Measurements from ENCODE around the gene SMTNL1. TPM values are rescaled to one million over a fixed set of nuclear protein-coding genes. Genes with fewer than 3 reads are reported as not detected.
A peak's percentile ranks its signal among the peaks of the same experiment; 100 is the strongest.

Gene SMTNL1
- total and polyA plus RNA-seq, 9 of the 15 experiments (the other 6 are each of a cell fraction or from before 2014, with no cell fraction given), result not detected

- TF ChIP-seq THAP7 (CRISPR knock-in tag; IDR thresholded peaks at IDR 0.05), result no peak
- 0 out of 2 replicates have a peak, but pooled peaks have one; percentile 14 for TF ChIP-seq USF1 (CRISPR knock-in tag; IDR thresholded peaks at IDR 0.05)
- no peak for TF ChIP-seq HMG20B (CRISPR knock-in tag; IDR thresholded peaks at IDR 0.05)
- TF ChIP-seq HMBOX1 (IDR thresholded peaks at IDR 0.05), result no peak
- peak; percentile 70 for TF ChIP-seq VEZF1 (CRISPR knock-in tag; IDR thresholded peaks at IDR 0.05)
- peak; percentile 87 for TF ChIP-seq NFIC (IDR thresholded peaks at IDR 0.05)
- peak; percentile 68 for TF ChIP-seq NFYB (IDR thresholded peaks at IDR 0.05; ENCODE audit: extremely low read depth, insufficient read length)
- no peak for TF ChIP-seq RHOXF2B (CRISPR knock-in tag; conservative IDR thresholded peaks at IDR 0.05)
- no peak for TF ChIP-seq NFE2L1 (tag; IDR thresholded peaks at IDR 0.05; ENCODE audit: borderline replicate concordance, low read depth)
- no peak for TF ChIP-seq ZNF592 (IDR thresholded peaks at IDR 0.05)
- TF ChIP-seq POLR2H (tag; IDR thresholded peaks at IDR 0.05; ENCODE audit: low read depth), result no peak
- no peak for TF ChIP-seq ZNF79 (CRISPR knock-in tag; IDR thresholded peaks at IDR 0.05; ENCODE audit: low read depth)
- TF ChIP-seq MXD1 (CRISPR knock-in tag; IDR thresholded peaks at IDR 0.05; ENCODE audit: borderline replicate concordance, poor library complexity, severe bottlenecking), result no peak
- no peak for TF ChIP-seq ZNF143 (CRISPR knock-in tag; IDR thresholded peaks at IDR 0.05)
- TF ChIP-seq NCOA6 (IDR thresholded peaks at IDR 0.05), result no peak
- TF ChIP-seq LARP7 (IDR thresholded peaks at IDR 0.05), result no peak
- peak in 1 of 2 experiments; percentile 90; a peak in 2 of 4 replicates for TF ChIP-seq SRF (CRISPR knock-in tag; IDR thresholded peaks at IDR 0.05)
- TF ChIP-seq HDAC2 (IDR thresholded peaks at IDR 0.05), result 0 out of 2 replicates have a peak, but pooled peaks have one; percentile 41
- no peak for TF ChIP-seq PCBP2 (IDR thresholded peaks at IDR 0.05; ENCODE audit: low read depth, low read length, poor library complexity, severe bottlenecking)
These were observed 37.9 kb upstream of the SMTNL1 start (continued) for GRCh38 chr11:57499413-57499982.

All from K562 (cell line).